Adipose tissue (tissue), 3 donors: ENCODE data around the gene FBXW9. TPM values are rescaled to one million over a fixed set of nuclear protein-coding genes. Genes with fewer than 3 reads are reported as not detected.
"Not testable (repeated sequence)": the region's sequence is repeated elsewhere in the genome, so short reads cannot be mapped to it uniquely, and the experiment has no call there.

Experiments used
- H3K27ac ChIP-seq: one replicate; pipeline ENCODE4 v1.5.1; 2013; ENCODE audit warnings: low read depth, low read length
- WGBS, 3 donors: extraction: QIAGEN DNeasy Blood & Tissue Kit; methylation state at CpG; one replicate each; pipeline ENCODE4 v1.1.7; 2013; 5-methylcytosine and 5-hydroxymethylcytosine counted together
- polyA plus RNA-seq, 3 donors: library from polyadenylated mRNA; stranded (reverse); fragments of 200-250 nt; gene quantifications; one replicate each; pipeline ENCODE4 v1.2.3, GENCODE V29; 2013
- donor health status: healthy with polysubstance abuse.
- donor health status: Bipolar disorder and iron deficiency.
- donor health status: healthy.

Gene FBXW9
- polyA plus RNA-seq, 3 donors, result 3.9 to 7.4 (median 6.6) TPM

GRCh38 chr19:12720851-12721655, 24.6 kb upstream of the FBXW9 start:
- H3K27ac ChIP-seq, result no peak overlapping the region
- 7 to 10% (median 8%) methylated on average over 51 to 59 of the region's 59 CpGs for WGBS, 3 donors

GRCh38 chr19:12720296-12720695, 23.9 kb upstream of the FBXW9 start:
- WGBS, 3 donors, result 76 to 87% (median 80%) methylated on average over 10 of the region's 10 CpGs

GRCh38 chr19:12715929-12716328, 19.5 kb upstream of the FBXW9 start:
- 88 to 95% (median 94%) methylated on average over 3 of the region's 3 CpGs for WGBS, 3 donors
- no peak overlapping the region for H3K27ac ChIP-seq

More at GRCh38 chr19:12720296-12720695, 23.9 kb upstream of the FBXW9 start:
- H3K27ac ChIP-seq, result no peak overlapping the region

- WGBS, 3 donors, result 93 to 94% (median 93%) methylated on average over 15 of the region's 15 CpGs
- no peak overlapping the region for H3K27ac ChIP-seq
Observed at GRCh38 chr19:12715102-12715501, 18.7 kb upstream of the FBXW9 start.

- not testable (repeated sequence) for H3K27ac ChIP-seq
- 89 to 96% (median 93%) methylated on average over 9 of the region's 9 CpGs for WGBS, 3 donors
Observed at GRCh38 chr19:12713304-12713703, 16.9 kb upstream of the FBXW9 start.

- 43 to 51% (median 47%) methylated on average over 10 to 11 of the region's 14 CpGs for WGBS, 3 donors
- H3K27ac ChIP-seq, result not testable (repeated sequence)
Observed at GRCh38 chr19:12712077-12712476, 15.6 kb upstream of the FBXW9 start.

GRCh38 chr19:12711187-12711586, 14.8 kb upstream of the FBXW9 start:
- 90 to 94% (median 93%) methylated on average over 17 of the region's 17 CpGs for WGBS, 3 donors
- no peak overlapping the region for H3K27ac ChIP-seq

- WGBS, 3 donors, result 93 to 98% (median 95%) methylated on average over 8 of the region's 8 CpGs
- H3K27ac ChIP-seq, result no peak overlapping the region
Observed at GRCh38 chr19:12708641-12709040, 12.2 kb upstream of the FBXW9 start.

GRCh38 chr19:12706332-12706718, 9.9 kb upstream of the FBXW9 start:
- 94 to 96% (median 95%) methylated on average over 13 of the region's 13 CpGs for WGBS, 3 donors
- no peak overlapping the region for H3K27ac ChIP-seq

GRCh38 chr19:12705654-12706331, 9.4 kb upstream of the FBXW9 start:
- no peak overlapping the region for H3K27ac ChIP-seq
- 91 to 94% (median 94%) methylated on average over 28 to 29 of the region's 29 CpGs for WGBS, 3 donors

GRCh38 chr19:12705169-12705568, 8.7 kb upstream of the FBXW9 start:
- WGBS, 3 donors, result 93 to 94% (median 93%) methylated on average over 13 of the region's 13 CpGs
- no peak overlapping the region for H3K27ac ChIP-seq

- no peak overlapping the region for H3K27ac ChIP-seq
- 72 to 76% (median 74%) methylated on average over 9 of the region's 9 CpGs for WGBS, 3 donors
Observed at GRCh38 chr19:12703046-12703445, 6.6 kb upstream of the FBXW9 start.

GRCh38 chr19:12701596-12702282, 5.3 kb upstream of the FBXW9 start:
- WGBS, 3 donors, result 88 to 92% (median 91%) methylated on average over 32 to 33 of the region's 33 CpGs
- H3K27ac ChIP-seq, result no peak overlapping the region

- H3K27ac ChIP-seq, result no peak overlapping the region
- whole genome bisulfite sequencing, 3 donors, result 65 to 87% (median 75%) methylated on average over 6 of the region's 6 CpGs
Observed at GRCh38 chr19:12698138-12698537, 1.7 kb upstream of the FBXW9 start.

- 95 to 97% (median 96%) methylated on average over 22 of the region's 22 CpGs for WGBS, 3 donors
- H3K27ac ChIP-seq, result not testable (repeated sequence)
Observed at GRCh38 chr19:12697425-12697824, 994 bp upstream of the FBXW9 start.

GRCh38 chr19:12695997-12696365, 450 bp downstream of the FBXW9 start:
- no peak overlapping the region for H3K27ac ChIP-seq
- 2 to 4% (median 4%) methylated on average over 16 to 36 of the region's 36 CpGs for WGBS, 3 donors

- WGBS, 3 donors, result 53 to 90% (median 73%) methylated on average over 1 of the region's 1 CpG
- H3K27ac ChIP-seq, result no peak overlapping the region
Observed at GRCh38 chr19:12695514-12695913, 917 bp downstream of the FBXW9 start.

GRCh38 chr19:12695096-12695495, 1.3 kb downstream of the FBXW9 start:
- 67 to 74% (median 68%) methylated on average over 2 of the region's 2 CpGs for WGBS, 3 donors

GRCh38 chr19:12694641-12695040, 1.8 kb downstream of the FBXW9 start:
- H3K27ac ChIP-seq, result no peak overlapping the region
- 87 to 93% (median 92%) methylated on average over 16 of the region's 16 CpGs for WGBS, 3 donors

More at GRCh38 chr19:12695096-12695495, 1.3 kb downstream of the FBXW9 start:
- H3K27ac ChIP-seq, result no peak overlapping the region
